ENCODE data around the gene RREB1. TPM values are rescaled to one million over a fixed set of nuclear protein-coding genes. Genes with fewer than 3 reads are reported as not detected.

RREB1 gene
- total and polyA plus RNA-seq, 2 donors (not counting 3 experiments of a cell fraction or from before 2014, with no cell fraction given): 3.7 to 33.0 TPM

DNA sequence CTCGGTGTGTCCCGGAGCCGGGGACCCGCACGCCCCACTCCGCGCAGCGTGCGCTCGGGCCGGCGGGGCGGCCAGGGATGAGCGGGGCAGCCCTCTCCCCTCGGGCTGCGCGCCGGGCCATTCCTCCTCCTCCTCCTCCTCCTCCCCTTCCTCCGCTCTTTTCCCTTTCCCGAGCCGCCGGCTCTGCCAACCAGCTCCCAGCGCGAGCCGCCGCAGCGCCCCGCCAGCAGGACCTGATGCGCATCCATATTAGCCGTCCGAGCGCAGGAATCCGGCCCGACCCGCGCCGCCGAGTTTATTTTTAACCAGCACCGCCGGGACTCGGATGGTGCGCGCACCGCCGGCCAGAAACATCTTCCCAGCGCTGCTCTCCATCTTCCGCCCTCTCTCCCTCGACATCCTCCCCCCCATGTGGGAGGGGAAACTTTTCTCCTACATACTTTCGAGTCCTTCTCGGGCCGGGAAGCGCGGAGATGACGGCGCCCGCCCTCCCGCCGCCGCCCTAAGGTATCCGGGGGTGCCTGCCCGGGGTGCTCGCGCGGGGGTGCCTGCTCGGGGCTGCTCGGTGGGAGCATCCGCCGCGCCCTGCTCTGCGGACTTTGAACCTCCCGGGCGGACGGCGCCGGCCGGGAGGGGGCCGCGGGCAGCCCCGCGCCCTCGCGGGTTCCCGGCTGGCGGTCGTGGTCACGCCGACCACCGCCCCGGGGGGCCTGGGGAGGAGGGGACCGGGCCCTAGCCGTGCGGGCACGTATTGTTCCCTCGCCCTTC lies 619 bp downstream of the RREB1 start:
- Histone ChIP-seq H3K27ac (ENCODE audit: insufficient read depth, low read depth, low read length) (peak overlapping the region; percentile 71), H3K9me3 (replicated peaks; ENCODE audit: control insufficient read depth, insufficient read depth, low read length) (no peaks in the 10 kb centered on the region), H3K9me1 (replicated peaks; ENCODE audit: control insufficient read depth, extremely low read depth, insufficient read depth, low read length) (no peaks in the 10 kb centered on the region), H3K4me1 (ENCODE audit: control insufficient read depth, extremely low read depth, insufficient read depth, low read length) (peaks cover 13% of the 10 kb centered on the region), H4K20me1 (replicated peaks; ENCODE audit: control insufficient read depth, extremely low read depth, insufficient read depth, low read length) (no peaks in the 10 kb centered on the region), H2AFZ (ENCODE audit: low read depth, low read length) (peak overlapping the region; percentile 98), H3K4me2 (ENCODE audit: insufficient read depth, low read length) (peak overlapping the region; percentile 43), H3K9ac (replicated peaks; ENCODE audit: extremely low read depth, insufficient read depth, low read length) (peak overlapping the region; percentile 86), H3K79me2 (ENCODE audit: control insufficient read depth, insufficient read depth, low read length) (peaks cover 47% of the 10 kb centered on the region), H3K27me3 (ENCODE audit: control insufficient read depth in 2 of 2, insufficient read depth in 2 of 2, low read length in 2 of 2) (no peaks in the 10 kb centered on the region), H3K36me3 (ENCODE audit: control insufficient read depth in 2 of 2, extremely low read depth in 1 of 2, insufficient read depth in 2 of 2, low read length in 2 of 2) (no peaks in the 10 kb centered on the region), H3K4me3 (replicated peaks in 1 of 3; ENCODE audit: insufficient read depth in 1 of 3, low read depth in 1 of 3, low read length in 3 of 3) (peak overlapping the region; percentile 87 to 99 (median 93))
- peak; percentile 61 for DNase-seq (ENCODE audit: low read depth, low spot score)
- ChIA-PET CTCF (interaction anchor here (0.7 to 1.1 kb wide), 4 partner anchors 21 to 431 kb away, joined by 3 to 6 read pairs (median 4); no protein-coding TSS in a partner anchor), POLR2A (interaction anchor here (0.7 to 1.2 kb wide), 3 partner anchors 15 to 38 kb away, joined by 3 to 4 read pairs (median 4); no protein-coding TSS in a partner anchor)
- FAIRE-seq: peak; percentile 76
- TSS peak; percentile 28 for BruUV-seq (replicated peaks)
- TF ChIP-seq POLR2A (IDR thresholded peaks at IDR 0.05; ENCODE audit: low read depth, low read length): peak; percentile 29
- no peak for TF ChIP-seq GATA2 (IDR thresholded peaks at IDR 0.05; ENCODE audit: insufficient read depth, insufficient read length, low read depth, low read length)
- intact Hi-C loops (cut with micrococcal nuclease): loop anchor here (1.0 to 2.0 kb wide), 3 partner anchors 32 to 411 kb away; no protein-coding TSS in a partner anchor
- dilution Hi-C loops (cut with MboI; ENCODE audit: extremely low pct_ligation_motif_present, low sequenced_read_pairs): no loop called here

GRCh38 chr6:7108964-7109836 lies 1.4 kb downstream of the RREB1 start:
- H4K20me1 ChIP-seq (replicated peaks; ENCODE audit: control insufficient read depth, extremely low read depth, insufficient read depth, low read length): no peaks in the 10 kb centered on the region
- H3K9me3 ChIP-seq (replicated peaks; ENCODE audit: control insufficient read depth, insufficient read depth, low read length): no peaks in the 10 kb centered on the region
- H3K9me1 ChIP-seq (replicated peaks; ENCODE audit: control insufficient read depth, extremely low read depth, insufficient read depth, low read length): no peaks in the 10 kb centered on the region
- intact Hi-C loops (cut with micrococcal nuclease): loop anchor here (1.0 to 2.0 kb wide), 5 partner anchors 32 to 432 kb away; no protein-coding TSS in a partner anchor
- TF ChIP-seq EZH2 (IDR thresholded peaks at IDR 0.05; ENCODE audit: borderline replicate concordance, low read depth, low read length, severe bottlenecking) (no peak), MYC (IDR thresholded peaks at IDR 0.05; ENCODE audit: low read depth, low read length) (no peak), GATA2 (IDR thresholded peaks at IDR 0.05; ENCODE audit: insufficient read depth, insufficient read length, low read depth, low read length) (no peak), FOS (IDR thresholded peaks at IDR 0.05; ENCODE audit: borderline replicate concordance, insufficient read depth, low read length) (no peak), POLR2A (IDR thresholded peaks at IDR 0.05; ENCODE audit: low read depth, low read length) (no peak), POLR2AphosphoS5 (IDR thresholded peaks at IDR 0.05; ENCODE audit: insufficient read depth, low read depth, low read length) (no peak), JUN (IDR thresholded peaks at IDR 0.05; ENCODE audit: borderline replicate concordance, insufficient read depth, insufficient read length, low read depth) (no peak)
- TF ChIP-seq, protein P1, sequence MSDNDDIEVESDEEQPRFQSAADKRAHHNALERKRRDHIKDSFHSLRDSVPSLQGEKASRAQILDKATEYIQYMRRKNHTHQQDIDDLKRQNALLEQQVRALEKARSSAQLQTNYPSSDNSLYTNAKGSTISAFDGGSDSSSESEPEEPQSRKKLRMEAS (IDR thresholded peaks at IDR 0.05; ENCODE audit: insufficient read depth, insufficient read length): no peak
- TF ChIP-seq, protein P2, sequence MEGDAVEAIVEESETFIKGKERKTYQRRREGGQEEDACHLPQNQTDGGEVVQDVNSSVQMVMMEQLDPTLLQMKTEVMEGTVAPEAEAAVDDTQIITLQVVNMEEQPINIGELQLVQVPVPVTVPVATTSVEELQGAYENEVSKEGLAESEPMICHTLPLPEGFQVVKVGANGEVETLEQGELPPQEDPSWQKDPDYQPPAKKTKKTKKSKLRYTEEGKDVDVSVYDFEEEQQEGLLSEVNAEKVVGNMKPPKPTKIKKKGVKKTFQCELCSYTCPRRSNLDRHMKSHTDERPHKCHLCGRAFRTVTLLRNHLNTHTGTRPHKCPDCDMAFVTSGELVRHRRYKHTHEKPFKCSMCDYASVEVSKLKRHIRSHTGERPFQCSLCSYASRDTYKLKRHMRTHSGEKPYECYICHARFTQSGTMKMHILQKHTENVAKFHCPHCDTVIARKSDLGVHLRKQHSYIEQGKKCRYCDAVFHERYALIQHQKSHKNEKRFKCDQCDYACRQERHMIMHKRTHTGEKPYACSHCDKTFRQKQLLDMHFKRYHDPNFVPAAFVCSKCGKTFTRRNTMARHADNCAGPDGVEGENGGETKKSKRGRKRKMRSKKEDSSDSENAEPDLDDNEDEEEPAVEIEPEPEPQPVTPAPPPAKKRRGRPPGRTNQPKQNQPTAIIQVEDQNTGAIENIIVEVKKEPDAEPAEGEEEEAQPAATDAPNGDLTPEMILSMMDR (IDR thresholded peaks at IDR 0.05; ENCODE audit: extremely low read depth in 1 of 2, insufficient read depth in 1 of 2, low read depth in 1 of 2, low read length in 2 of 2): no peak
- POLR2A ChIA-PET: interaction anchor here (0.7 to 1.2 kb wide), 2 partner anchors 14 to 36 kb away, joined by 4 read pairs; no protein-coding TSS in a partner anchor
- CTCF ChIA-PET: interaction anchor here (1.1 kb wide), 1 partner anchor 129 kb away, joined by 4 read pairs; no protein-coding TSS in a partner anchor
- peaks cover 13% of the 10 kb centered on the region for H3K4me1 ChIP-seq (ENCODE audit: control insufficient read depth, extremely low read depth, insufficient read depth, low read length)
- no TSS peak for BruUV-seq (replicated peaks)
- FAIRE-seq (peak; percentile 18), DNase-seq (ENCODE audit: low read depth, low spot score) (peak; percentile 51)
- dilution Hi-C loops (cut with MboI; ENCODE audit: extremely low pct_ligation_motif_present, low sequenced_read_pairs): no loop called here
- peak overlapping the region; percentile 86 for H3K4me2 ChIP-seq (ENCODE audit: insufficient read depth, low read length)
- peak overlapping the region; percentile 71 for H3K27ac ChIP-seq (ENCODE audit: insufficient read depth, low read depth, low read length)
- peak overlapping the region; percentile 87 to 99 (median 93) for H3K4me3 ChIP-seq (replicated peaks in 1 of 3; ENCODE audit: insufficient read depth in 1 of 3, low read depth in 1 of 3, low read length in 3 of 3)
- H3K36me3 ChIP-seq (ENCODE audit: control insufficient read depth in 2 of 2, extremely low read depth in 1 of 2, insufficient read depth in 2 of 2, low read length in 2 of 2): no peaks in the 10 kb centered on the region
- H2AFZ ChIP-seq (ENCODE audit: low read depth, low read length): peak overlapping the region; percentile 98
- no peaks in the 10 kb centered on the region for H3K27me3 ChIP-seq (ENCODE audit: control insufficient read depth in 2 of 2, insufficient read depth in 2 of 2, low read length in 2 of 2)
- peaks cover 55% of the 10 kb centered on the region for H3K79me2 ChIP-seq (ENCODE audit: control insufficient read depth, insufficient read depth, low read length)
- H3K9ac ChIP-seq (replicated peaks; ENCODE audit: extremely low read depth, insufficient read depth, low read length): peak overlapping the region; percentile 86

All from endothelial cell of umbilical vein (primary cell).